ENCODE data around the gene ZDHHC11.
"Not testable (repeated sequence)": the region's sequence is repeated elsewhere in the genome, so short reads cannot be mapped to it uniquely, and the experiment has no call there.

DNA sequence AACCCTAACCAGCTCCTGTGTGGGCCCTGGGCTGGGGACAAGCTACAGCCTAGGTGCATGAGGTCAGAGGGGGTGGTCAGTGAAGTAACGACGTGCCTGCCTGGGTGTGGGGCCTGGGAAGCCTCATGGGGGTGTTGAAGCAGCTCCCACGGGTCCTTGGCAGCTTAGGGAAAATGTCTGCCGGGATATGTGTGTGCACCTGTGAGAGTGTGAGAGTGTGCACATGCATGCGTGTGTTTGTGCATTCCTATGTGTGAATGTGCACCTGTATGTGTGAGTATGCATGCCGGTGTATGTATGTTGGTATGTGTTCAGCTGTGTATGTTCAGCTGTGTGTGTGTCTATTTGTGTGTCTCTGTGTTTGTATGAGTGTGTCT lies 62.9 kb downstream of the ZDHHC11 start:
- TF ChIP-seq, protein P1, sequence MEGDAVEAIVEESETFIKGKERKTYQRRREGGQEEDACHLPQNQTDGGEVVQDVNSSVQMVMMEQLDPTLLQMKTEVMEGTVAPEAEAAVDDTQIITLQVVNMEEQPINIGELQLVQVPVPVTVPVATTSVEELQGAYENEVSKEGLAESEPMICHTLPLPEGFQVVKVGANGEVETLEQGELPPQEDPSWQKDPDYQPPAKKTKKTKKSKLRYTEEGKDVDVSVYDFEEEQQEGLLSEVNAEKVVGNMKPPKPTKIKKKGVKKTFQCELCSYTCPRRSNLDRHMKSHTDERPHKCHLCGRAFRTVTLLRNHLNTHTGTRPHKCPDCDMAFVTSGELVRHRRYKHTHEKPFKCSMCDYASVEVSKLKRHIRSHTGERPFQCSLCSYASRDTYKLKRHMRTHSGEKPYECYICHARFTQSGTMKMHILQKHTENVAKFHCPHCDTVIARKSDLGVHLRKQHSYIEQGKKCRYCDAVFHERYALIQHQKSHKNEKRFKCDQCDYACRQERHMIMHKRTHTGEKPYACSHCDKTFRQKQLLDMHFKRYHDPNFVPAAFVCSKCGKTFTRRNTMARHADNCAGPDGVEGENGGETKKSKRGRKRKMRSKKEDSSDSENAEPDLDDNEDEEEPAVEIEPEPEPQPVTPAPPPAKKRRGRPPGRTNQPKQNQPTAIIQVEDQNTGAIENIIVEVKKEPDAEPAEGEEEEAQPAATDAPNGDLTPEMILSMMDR (IDR thresholded peaks at IDR 0.05) = not testable (repeated sequence)
- not testable (repeated sequence) for TF ChIP-seq POLR2A (IDR thresholded peaks at IDR 0.05)
